Endometrial microvascular endothelial cells (primary cell): ENCODE results near the gene C10orf95. TPM values are rescaled to one million over a fixed set of nuclear protein-coding genes. Genes with fewer than 3 reads are reported as not detected.

Experiments
- in situ Hi-C: cut with HindIII; loops from 2 replicates; pipeline ENCODE4 v1.10.0; 2017; ENCODE audit warnings: low sequenced_read_pairs, low pct_unique_long_range_greater_than_20kb; ENCODE audit errors: inconsistent ontology term
- total RNA-seq: library from RNA; depleted of rRNA; stranded (reverse); fragments of >200 nt; gene quantifications from one replicate; pipeline ENCODE4 v1.2.3, GENCODE V29; 2015; ENCODE audit errors: inconsistent ontology term

The C10orf95 gene
- total RNA-seq, 1 donor from 2014 or later, result not detected

- in situ Hi-C loops, result no loop called here
Measured at GRCh38 chr10:102438374-102438773, 13.0 kb downstream of the C10orf95 start.

- in situ Hi-C loops, result no loop called here
Measured at GRCh38 chr10:102437515-102437914, 13.8 kb downstream of the C10orf95 start.

- in situ Hi-C loops, result no loop called here
Measured at GRCh38 chr10:102436312-102436711, 15.0 kb downstream of the C10orf95 start.

- in situ Hi-C loops, result no loop called here
Measured at GRCh38 chr10:102435529-102436233, 15.7 kb downstream of the C10orf95 start.

GRCh38 chr10:102435133-102435497 lies 16.2 kb downstream of the C10orf95 start:
- in situ Hi-C loops, result no loop called here

- in situ Hi-C loops, result no loop called here
Measured at GRCh38 chr10:102434394-102435132, 16.8 kb downstream of the C10orf95 start.

GRCh38 chr10:102433619-102434046 lies 17.7 kb downstream of the C10orf95 start:
- in situ Hi-C loops, result no loop called here

- in situ Hi-C loops, result no loop called here
Measured at GRCh38 chr10:102432162-102432950, 19.0 kb downstream of the C10orf95 start, which contains the start of gene CUEDC2. TSS of gene CUEDC2 (minus strand) at chr10:102432574. CDS start at chr10:102425188, 7,386 bp downstream.

GRCh38 chr10:102431452-102432124 lies 19.8 kb downstream of the C10orf95 start:
- in situ Hi-C loops, result no loop called here

- in situ Hi-C loops, result no loop called here
Measured at GRCh38 chr10:102429468-102429867, 21.9 kb downstream of the C10orf95 start.

GRCh38 chr10:102426803-102427287 lies 24.5 kb downstream of the C10orf95 start:
- in situ Hi-C loops, result no loop called here

GRCh38 chr10:102425444-102425843 lies 25.9 kb downstream of the C10orf95 start:
- in situ Hi-C loops, result no loop called here

- in situ Hi-C loops, result no loop called here
Measured at GRCh38 chr10:102424916-102425315, 26.4 kb downstream of the C10orf95 start.

- in situ Hi-C loops, result no loop called here
Measured at GRCh38 chr10:102424145-102424544, 27.2 kb downstream of the C10orf95 start.

- in situ Hi-C loops, result no loop called here
Measured at GRCh38 chr10:102423372-102423968, 27.9 kb downstream of the C10orf95 start.

- in situ Hi-C loops, result no loop called here
Measured at GRCh38 chr10:102422545-102423129, 28.7 kb downstream of the C10orf95 start.

GRCh38 chr10:102421757-102422512 lies 29.4 kb downstream of the C10orf95 start:
- in situ Hi-C loops, result no loop called here

GRCh38 chr10:102421507-102421756 lies 29.9 kb downstream of the C10orf95 start:
- in situ Hi-C loops, result no loop called here
